Subcutaneous adipose tissue (tissue), 4 donors: ENCODE results near the gene PQBP1. TPM values are rescaled to one million over a fixed set of nuclear protein-coding genes. Genes with fewer than 3 reads are reported as not detected.

Experiments
- CTCF ChIP-seq: fragments of 450-650 bp; IDR thresholded peaks from one replicate; pipeline ENCODE4 v1.5.1; 2016; ENCODE audit warnings: low read depth, mild to moderate bottlenecking, control low read depth, antibody characterized with exemption, moderate library complexity
- total RNA-seq, 4 donors: library from RNA; depleted of rRNA; stranded (reverse); fragments of >200 nt; gene quantifications; one replicate each; pipeline ENCODE4 v1.1.0, GENCODE V29; 2016

The PQBP1 gene
- 10 to 100 TPM; 41.9 to 53.9 (median 44.3) TPM for total RNA-seq

- TF ChIP-seq CTCF: no peak
These were observed at the start of gene PQBP1, which contains the start of gene TIMM17B for GRCh38 chrX:48897625-48898306. TSS of gene PQBP1 (plus strand) at chrX:48897930. CDS start at chrX:48898510, 580 bp downstream. TSS of gene TIMM17B (minus strand) at chrX:48897768. CDS start at chrX:48897749, 19 bp downstream.

GRCh38 chrX:48848847-48849246 is 48.9 kb upstream of the PQBP1 start:
- TF ChIP-seq CTCF: no peak

GRCh38 chrX:48852857-48853256 is 44.9 kb upstream of the PQBP1 start:
- no peak for TF ChIP-seq CTCF

GRCh38 chrX:48854898-48855297 is 42.8 kb upstream of the PQBP1 start:
- TF ChIP-seq CTCF: no peak

- TF ChIP-seq CTCF: no peak
These were observed 33.5 kb upstream of the PQBP1 start for GRCh38 chrX:48864210-48864609.

- no peak for TF ChIP-seq CTCF
These were observed 14.0 kb upstream of the PQBP1 start for GRCh38 chrX:48883729-48884128.

- TF ChIP-seq CTCF: no peak
These were observed 7.3 kb upstream of the PQBP1 start for GRCh38 chrX:48890296-48890925.
